Nephron (organoid): Measurements from ENCODE around the gene SLC47A1.

Experiments
- H3K27ac Mint-ChIP-seq, 3 experiments: 2 replicates each; pipeline ENCODE4 v1.8.0; 2020; ENCODE audit warnings: mixed read lengths in 3 of 3, mild to moderate bottlenecking in 2 of 3, moderate library complexity in 1 of 3
- H3K27me3 Mint-ChIP-seq: 2 replicates; pipeline ENCODE4 v1.8.0; 2021; ENCODE audit warnings: low read depth, mild to moderate bottlenecking, moderate library complexity, mixed read lengths
- H3K36me3 Mint-ChIP-seq: 2 replicates; pipeline ENCODE4 v1.8.0; 2020; ENCODE audit warnings: low read depth, mixed read lengths
- H3K4me1 Mint-ChIP-seq: 2 replicates; pipeline ENCODE4 v1.8.0; 2020; ENCODE audit warnings: mixed read lengths
- H3K4me3 Mint-ChIP-seq, 3 experiments: 2 replicates each; pipeline ENCODE4 v1.8.0; 2020; ENCODE audit warnings: mild to moderate bottlenecking in 3 of 3, mixed read lengths in 3 of 3, moderate library complexity in 2 of 3
- H3K9me3 Mint-ChIP-seq: 2 replicates; pipeline ENCODE4 v1.8.0; 2020; ENCODE audit warnings: mixed read lengths
- CTCF ChIP-seq, 3 experiments: fragments of 200-600 bp; sonication (generic); IDR thresholded peaks; one replicate each; pipeline ENCODE4 v1.5.0; 2021; ENCODE audit warnings: antibody characterized with exemption in 3 of 3; ENCODE audit not compliant: unreplicated experiment in 3 of 3

Gene SLC47A1

GRCh38 chr17:19596869-19597268, 63.2 kb downstream of the SLC47A1 start:
- Mint-ChIP-seq H3K9me3 (no peaks in the 10 kb centered on the region), H3K27ac (no peak overlapping the region), H3K4me3 (no peak overlapping the region), H3K27me3 (no peaks in the 10 kb centered on the region), H3K4me1 (no peaks in the 10 kb centered on the region), H3K36me3 (no peaks in the 10 kb centered on the region)
- no peak for TF ChIP-seq CTCF (IDR thresholded peaks at IDR 0.05; ENCODE audit: unreplicated experiment in 3 of 3)

GRCh38 chr17:19610311-19610710, 76.7 kb downstream of the SLC47A1 start:
- Mint-ChIP-seq H3K36me3 (no peaks in the 10 kb centered on the region), H3K27me3 (no peaks in the 10 kb centered on the region), H3K4me1 (no peaks in the 10 kb centered on the region), H3K4me3 (no peak overlapping the region), H3K9me3 (no peaks in the 10 kb centered on the region), H3K27ac (no peak overlapping the region)
- no peak for TF ChIP-seq CTCF (IDR thresholded peaks at IDR 0.05; ENCODE audit: unreplicated experiment in 3 of 3)

- H3K36me3 Mint-ChIP-seq: no peaks in the 10 kb centered on the region
- TF ChIP-seq CTCF (IDR thresholded peaks at IDR 0.05; ENCODE audit: unreplicated experiment in 3 of 3): no peak
- no peak overlapping the region for H3K4me3 Mint-ChIP-seq
- H3K27me3 Mint-ChIP-seq: no peaks in the 10 kb centered on the region
- no peaks in the 10 kb centered on the region for H3K9me3 Mint-ChIP-seq
- no peak overlapping the region for H3K27ac Mint-ChIP-seq
- H3K4me1 Mint-ChIP-seq: no peaks in the 10 kb centered on the region
These were observed 77.2 kb downstream of the SLC47A1 start for GRCh38 chr17:19610879-19611278.

GRCh38 chr17:19613979-19614378, 80.3 kb downstream of the SLC47A1 start:
- Mint-ChIP-seq H3K27ac (no peak overlapping the region), H3K36me3 (peaks cover 10% of the 10 kb centered on the region), H3K27me3 (no peaks in the 10 kb centered on the region), H3K4me3 (no peak overlapping the region), H3K4me1 (no peaks in the 10 kb centered on the region), H3K9me3 (peaks cover 21% of the 10 kb centered on the region)
- TF ChIP-seq CTCF (IDR thresholded peaks at IDR 0.05; ENCODE audit: unreplicated experiment in 3 of 3): no peak

GRCh38 chr17:19614900-19615299, 81.2 kb downstream of the SLC47A1 start:
- Mint-ChIP-seq H3K36me3 (peaks cover 20% of the 10 kb centered on the region), H3K27ac (no peak overlapping the region), H3K27me3 (no peaks in the 10 kb centered on the region), H3K9me3 (peaks cover 30% of the 10 kb centered on the region), H3K4me3 (no peak overlapping the region), H3K4me1 (no peaks in the 10 kb centered on the region)
- TF ChIP-seq CTCF (IDR thresholded peaks at IDR 0.05; ENCODE audit: unreplicated experiment in 3 of 3): no peak

GRCh38 chr17:19618015-19618414, 84.4 kb downstream of the SLC47A1 start:
- no peak overlapping the region for H3K27ac Mint-ChIP-seq
- no peak overlapping the region for H3K4me3 Mint-ChIP-seq
- H3K9me3 Mint-ChIP-seq: peaks cover 45% of the 10 kb centered on the region
- no peaks in the 10 kb centered on the region for H3K4me1 Mint-ChIP-seq
- TF ChIP-seq CTCF (IDR thresholded peaks at IDR 0.05; ENCODE audit: unreplicated experiment in 3 of 3): no peak
- no peaks in the 10 kb centered on the region for H3K27me3 Mint-ChIP-seq
- H3K36me3 Mint-ChIP-seq: peaks cover 22% of the 10 kb centered on the region
